Tibial artery (tissue), 4 donors: Measurements from ENCODE around the gene SDR9C7.

ENCODE experiments used
- DNase-seq, 2 donors: peaks; one replicate each; pipeline ENCODE4 v3.0.0-alpha.2; 2019
- H3K27ac ChIP-seq, 2 donors: fragments of 200-600 bp; sonication (generic) in 1 of 2; 1 replicate in 1 of 2; 2 replicates in 1 of 2; pipeline ENCODE4 v1.5.1; 2018 to 2019; ENCODE audit warnings: mild to moderate bottlenecking in 1 of 2
- H3K27me3 ChIP-seq, 2 donors: fragments of 200-600 bp; sonication (generic) in 1 of 2; one replicate each; pipeline versions ENCODE4 v1.5.1 to v1.6.0; 2016 to 2019
- H3K36me3 ChIP-seq, 3 donors: fragments of 200-600 bp; sonication (generic) in 2 of 3; one replicate each; pipeline ENCODE4 v1.5.1; 2016 to 2019; ENCODE audit warnings: mild to moderate bottlenecking in 2 of 3
- H3K4me1 ChIP-seq, 4 donors: fragments of 200-600 bp; sonication (generic) in 2 of 4; 1 replicate in 3 of 4; 2 replicates in 1 of 4; pipeline ENCODE4 v1.5.1; 2016 to 2019
- H3K4me3 ChIP-seq, 2 donors: fragments of 200-600 bp; sonication (generic) in 1 of 2; 1 replicate in 1 of 2; 2 replicates in 1 of 2; pipeline ENCODE4 v1.5.1; 2018 to 2019; ENCODE audit warnings: mild to moderate bottlenecking in 2 of 2
- H3K9me3 ChIP-seq, 3 donors: fragments of 200-600 bp; sonication (generic) in 1 of 3; one replicate each; pipeline ENCODE4 v1.5.1; 2016 to 2019
- CTCF ChIP-seq, 2 experiments: fragments of 200-600 bp in 1 of 2; fragments of 450-650 bp in 1 of 2; IDR thresholded peaks; one replicate each; pipeline ENCODE4 v1.5.1; 2017 to 2019; ENCODE audit warnings: antibody characterized with exemption in 2 of 2, mild to moderate bottlenecking in 1 of 2, moderate library complexity in 1 of 2
- intact Hi-C: fragments of 100-400 bp; cut with DNase I; formaldehyde crosslinking; loops from one replicate; pipeline ENCODE4 v1.15.0; 2023; ENCODE audit warnings: low total_unique reads

SDR9C7 gene

GRCh38 chr12:56953314-56953713 is 19.1 kb upstream of the SDR9C7 start:
- Histone ChIP-seq H3K36me3 (no peaks in the 10 kb centered on the region), H3K9me3 (peaks cover 0 to 8% (median 4%) of the 10 kb centered on the region in 3 donors), H3K27me3 (no peaks in the 10 kb centered on the region), H3K27ac (no peak overlapping the region), H3K4me3 (no peak overlapping the region), H3K4me1 (no peaks in the 10 kb centered on the region)
- TF ChIP-seq CTCF (IDR thresholded peaks at IDR 0.05), result no peak
- intact Hi-C loops, result no loop called here
- DNase-seq, result no peak

DNA sequence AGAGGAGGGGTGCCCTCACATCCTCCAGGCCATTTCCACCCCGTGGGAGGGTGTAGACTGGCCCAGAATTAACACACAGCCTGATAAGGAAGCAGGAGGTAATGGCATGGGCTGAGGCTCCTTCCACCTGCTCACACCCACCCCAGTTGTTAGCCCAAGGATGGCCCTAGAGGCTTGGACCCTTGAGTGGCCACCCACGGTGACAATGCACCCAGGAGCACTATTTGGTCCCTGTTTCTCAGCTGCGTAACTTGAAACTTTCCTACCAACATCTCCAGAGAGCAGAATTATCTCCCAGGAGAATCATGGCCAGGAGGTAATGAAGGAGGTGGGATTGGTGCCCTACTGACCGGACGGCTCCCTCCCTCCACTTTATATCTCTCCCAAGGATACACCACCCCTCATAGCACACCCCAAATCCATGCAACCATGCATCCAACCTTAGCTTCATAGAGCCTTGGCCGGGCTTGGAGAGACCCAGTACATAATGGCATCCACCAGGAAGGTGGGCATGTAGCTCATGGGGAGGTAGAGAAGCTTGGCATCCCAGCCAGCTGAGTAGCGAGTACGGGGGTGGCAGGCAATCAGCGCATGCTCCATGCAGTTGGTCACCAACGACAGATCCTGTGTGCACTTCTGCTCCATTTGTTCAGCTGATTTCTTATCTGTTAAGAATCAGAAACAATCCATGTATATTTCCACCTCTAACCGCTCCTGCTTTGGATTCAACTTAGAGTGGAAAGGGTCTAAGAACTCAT is 17.6 kb upstream of the SDR9C7 start:
- no peak for DNase-seq
- Histone ChIP-seq H3K9me3 (no peaks in the 10 kb centered on the region), H3K27ac (no peak overlapping the region), H3K27me3 (no peaks in the 10 kb centered on the region), H3K36me3 (no peaks in the 10 kb centered on the region), H3K4me3 (no peak overlapping the region), H3K4me1 (no peaks in the 10 kb centered on the region)
- TF ChIP-seq CTCF (IDR thresholded peaks at IDR 0.05), result no peak
- intact Hi-C loops, result no loop called here

- no peaks in the 10 kb centered on the region for H3K27me3 ChIP-seq
- no peaks in the 10 kb centered on the region for H3K4me1 ChIP-seq
- H3K9me3 ChIP-seq, result no peaks in the 10 kb centered on the region
- intact Hi-C loops, result no loop called here
- DNase-seq, result no peak
- H3K36me3 ChIP-seq, result no peaks in the 10 kb centered on the region
- no peak overlapping the region for H3K27ac ChIP-seq
- TF ChIP-seq CTCF (IDR thresholded peaks at IDR 0.05), result no peak
- H3K4me3 ChIP-seq, result no peak overlapping the region
Measured at GRCh38 chr12:56948881-56949280, 14.7 kb upstream of the SDR9C7 start.

DNA sequence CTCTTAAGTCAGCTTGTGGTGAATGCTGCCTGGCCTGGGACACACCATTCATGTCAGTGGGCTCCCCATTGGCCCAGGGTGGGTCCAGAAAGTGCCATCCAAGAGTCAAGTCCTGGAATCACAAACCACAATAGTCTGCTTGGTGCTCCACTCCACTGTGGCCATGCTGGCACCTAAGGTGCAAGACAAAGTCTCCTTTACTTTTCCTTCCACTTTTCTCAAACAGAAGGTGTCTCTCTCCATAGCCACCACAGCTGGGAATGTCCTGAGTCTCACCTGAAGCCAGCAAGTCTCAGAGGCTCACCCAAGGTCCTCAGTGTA is 14.2 kb upstream of the SDR9C7 start:
- intact Hi-C loops, result no loop called here
- Histone ChIP-seq H3K4me3 (no peak overlapping the region), H3K27me3 (no peaks in the 10 kb centered on the region), H3K9me3 (no peaks in the 10 kb centered on the region), H3K27ac (no peak overlapping the region), H3K36me3 (no peaks in the 10 kb centered on the region), H3K4me1 (no peaks in the 10 kb centered on the region)
- TF ChIP-seq CTCF (IDR thresholded peaks at IDR 0.05), result no peak
- no peak for DNase-seq

DNA sequence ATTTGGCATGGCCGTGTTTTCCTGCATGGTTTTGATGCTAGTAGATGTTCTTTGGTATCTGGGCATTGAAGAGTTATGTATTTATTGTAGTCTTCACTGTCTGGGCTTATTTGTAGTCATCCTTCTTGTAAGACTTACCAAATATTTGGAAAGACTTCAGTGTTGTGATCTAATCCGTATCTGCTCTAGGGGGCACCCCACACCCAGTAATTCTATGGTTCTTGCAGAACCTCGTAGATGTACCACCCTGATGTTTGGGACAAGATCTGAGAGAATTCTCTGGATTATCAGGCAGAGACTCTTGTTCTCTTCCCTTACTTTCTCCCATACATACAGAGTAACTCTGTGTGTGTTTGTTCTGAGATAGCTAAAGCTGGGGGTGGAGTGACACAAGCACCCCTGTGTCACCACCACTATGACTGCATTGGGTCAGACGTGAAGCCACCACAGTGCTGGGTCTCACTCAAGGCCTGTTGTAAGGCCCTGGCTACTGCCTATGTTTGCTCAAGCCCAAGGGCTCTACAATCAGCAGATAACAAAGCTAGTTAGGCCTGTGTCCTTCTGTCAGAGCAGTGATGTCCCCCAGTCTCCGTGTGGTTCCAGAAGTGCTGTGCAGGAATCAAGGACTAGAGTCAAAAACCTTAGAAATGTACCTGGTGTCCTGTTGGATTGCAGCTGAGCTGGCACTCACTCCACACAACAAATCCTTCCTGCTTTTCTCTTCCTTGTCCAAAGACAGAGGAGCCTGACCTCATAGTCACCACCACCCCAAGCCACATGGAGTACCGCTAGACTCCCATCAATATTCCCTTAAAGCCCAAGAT is 13.6 kb upstream of the SDR9C7 start:
- no peak overlapping the region for H3K4me3 ChIP-seq
- no peaks in the 10 kb centered on the region for H3K9me3 ChIP-seq
- intact Hi-C loops, result no loop called here
- H3K27me3 ChIP-seq, result no peaks in the 10 kb centered on the region
- no peak overlapping the region for H3K27ac ChIP-seq
- no peaks in the 10 kb centered on the region for H3K4me1 ChIP-seq
- no peak for DNase-seq
- H3K36me3 ChIP-seq, result no peaks in the 10 kb centered on the region
- TF ChIP-seq CTCF (IDR thresholded peaks at IDR 0.05), result no peak
